ENCODE measurements around the gene ZNF837. TPM values are rescaled to one million over a fixed set of nuclear protein-coding genes. Genes with fewer than 3 reads are reported as not detected.

The ZNF837 gene
- total and polyA plus RNA-seq, 8 donors, result 1.1 to 3.8 (median 1.8) TPM

GRCh38 chr19:58368561-58369360, 12.1 kb downstream of the ZNF837 start:
- H3K9me3 ChIP-seq, result no peaks in the 10 kb centered on the region
- FAIRE-seq (no peak), ATAC-seq (no peak), DNase-seq (peak in 1 of 6 donors; percentile 73)
- no peak for TF ChIP-seq CTCF (IDR thresholded peaks at IDR 0.05)
- no peak overlapping the region for H3K4me3 ChIP-seq
- intact Hi-C loops (cut with DNase I), result no loop called here
- H3K27ac ChIP-seq, result no peak overlapping the region
- 90 to 91% methylated on average over 67 to 68 of the region's 68 CpGs for WGBS, 2 donors
- H3K27me3 ChIP-seq, result no peaks in the 10 kb centered on the region
- no peaks in the 10 kb centered on the region for H3K36me3 ChIP-seq
- H3K4me1 ChIP-seq, result no peaks in the 10 kb centered on the region

GRCh38 chr19:58367698-58368454, 13.0 kb downstream of the ZNF837 start:
- 83 to 86% methylated on average over 103 to 106 of the region's 106 CpGs for WGBS, 2 donors
- no peak for DNase-seq
- intact Hi-C loops (cut with DNase I), result no loop called here

GRCh38 chr19:58366585-58367430, 14.0 kb downstream of the ZNF837 start:
- DNase-seq (no peak), FAIRE-seq (no peak)
- no peak for TF ChIP-seq CTCF (IDR thresholded peaks at IDR 0.05)

More at GRCh38 chr19:58367698-58368454, 13.0 kb downstream of the ZNF837 start:
- no peaks in the 10 kb centered on the region for H3K36me3 ChIP-seq
- no peak for ATAC-seq
- H3K4me1 ChIP-seq, result no peaks in the 10 kb centered on the region
- no peak overlapping the region for H3K27ac ChIP-seq
- no peaks in the 10 kb centered on the region for H3K27me3 ChIP-seq
- no peak for FAIRE-seq
- no peaks in the 10 kb centered on the region for H3K9me3 ChIP-seq
- no peak for TF ChIP-seq CTCF (IDR thresholded peaks at IDR 0.05)
- no peak overlapping the region for H3K4me3 ChIP-seq

GRCh38 chr19:58364146-58364545, 16.7 kb downstream of the ZNF837 start:
- no peak for FAIRE-seq
- no peaks in the 10 kb centered on the region for H3K9me3 ChIP-seq
- no peaks in the 10 kb centered on the region for H3K36me3 ChIP-seq
- no peak for DNase-seq
- no peaks in the 10 kb centered on the region for H3K4me1 ChIP-seq
- intact Hi-C loops (cut with DNase I), result no loop called here
- TF ChIP-seq CTCF (IDR thresholded peaks at IDR 0.05), result no peak
- no peak overlapping the region for H3K4me3 ChIP-seq
- no peaks in the 10 kb centered on the region for H3K27me3 ChIP-seq
- H3K27ac ChIP-seq, result no peak overlapping the region
- WGBS, 2 donors, result 89 to 91% methylated on average over 5 of the region's 5 CpGs
- no peak for ATAC-seq

More at GRCh38 chr19:58366585-58367430, 14.0 kb downstream of the ZNF837 start:
- H3K36me3 ChIP-seq, result no peaks in the 10 kb centered on the region
- intact Hi-C loops (cut with DNase I), result no loop called here
- no peak for ATAC-seq
- no peak overlapping the region for H3K4me3 ChIP-seq
- H3K27me3 ChIP-seq, result no peaks in the 10 kb centered on the region
- H3K4me1 ChIP-seq, result no peaks in the 10 kb centered on the region
- H3K9me3 ChIP-seq, result no peaks in the 10 kb centered on the region
- H3K27ac ChIP-seq, result no peak overlapping the region
- WGBS, 2 donors, result 88 to 90% methylated on average over 32 of the region's 32 CpGs

Data from pancreas (tissue), 10 donors.